HuH-7 (cell line): ENCODE data around the gene C10orf95.

ENCODE experiments used
- DNase-seq: peaks from one replicate; pipeline ENCODE4 v3.0.0; 2011; ENCODE audit warnings: low spot score

Gene C10orf95

DNA sequence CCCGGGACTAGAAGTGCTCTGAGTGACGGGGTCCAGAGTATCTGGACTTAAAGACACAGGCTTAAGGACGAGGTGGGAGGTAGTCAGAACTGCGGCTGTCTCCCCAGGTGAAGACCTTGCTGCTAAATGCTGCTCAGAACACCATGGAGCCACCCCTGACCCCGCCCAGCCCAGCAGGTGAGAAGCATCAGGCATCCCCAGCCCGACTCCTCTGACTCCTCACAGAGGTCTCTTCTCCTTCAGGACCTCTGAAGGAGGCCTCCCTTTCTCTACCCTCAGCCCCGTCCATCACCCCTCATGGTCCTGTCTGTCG is 50.0 kb downstream of the C10orf95 start:
- DNase-seq, result no peak

DNA sequence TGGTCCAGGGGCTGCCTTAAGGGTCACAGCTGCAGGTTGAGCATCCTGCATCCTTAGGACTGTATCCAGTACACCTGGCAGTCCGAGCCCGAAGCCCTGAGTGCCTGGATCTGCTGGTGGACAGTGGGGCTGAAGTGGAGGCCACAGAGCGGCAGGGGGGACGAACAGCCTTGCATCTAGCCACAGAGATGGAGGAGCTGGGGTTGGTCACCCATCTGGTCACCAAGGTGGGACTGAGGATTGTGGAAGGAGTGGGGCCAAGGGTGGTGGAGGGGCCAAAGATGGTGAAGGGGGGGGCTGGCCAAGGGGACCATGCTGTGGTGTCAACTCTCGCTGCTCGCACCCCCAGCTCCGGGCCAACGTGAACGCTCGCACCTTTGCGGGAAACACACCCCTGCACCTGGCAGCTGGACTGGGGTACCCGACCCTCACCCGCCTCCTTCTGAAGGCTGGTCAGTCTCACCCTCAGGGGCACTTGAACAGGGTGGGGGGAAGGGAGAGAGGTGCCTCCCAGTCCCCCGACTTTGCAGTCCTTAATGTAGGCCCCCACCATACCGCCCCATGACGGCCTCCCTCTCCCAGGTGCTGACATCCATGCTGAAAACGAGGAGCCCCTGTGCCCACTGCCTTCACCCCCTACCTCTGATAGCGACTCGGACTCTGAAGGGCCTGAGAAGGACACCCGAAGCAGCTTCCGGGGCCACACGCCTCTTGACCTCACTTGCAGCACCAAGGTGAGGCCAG is 50.6 kb downstream of the C10orf95 start:
- no peak for DNase-seq

DNA sequence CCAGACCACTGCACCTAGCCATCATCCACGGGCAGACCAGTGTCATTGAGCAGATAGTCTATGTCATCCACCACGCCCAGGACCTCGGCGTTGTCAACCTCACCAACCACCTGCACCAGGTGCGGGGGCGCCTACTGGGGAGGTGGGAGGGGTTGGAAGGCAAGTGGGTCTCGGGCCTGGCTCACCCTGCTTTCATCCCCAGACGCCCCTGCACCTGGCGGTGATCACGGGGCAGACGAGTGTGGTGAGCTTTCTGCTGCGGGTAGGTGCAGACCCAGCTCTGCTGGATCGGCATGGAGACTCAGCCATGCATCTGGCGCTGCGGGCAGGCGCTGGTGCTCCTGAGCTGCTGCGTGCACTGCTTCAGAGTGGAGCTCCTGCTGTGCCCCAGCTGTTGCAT is 51.3 kb downstream of the C10orf95 start:
- no peak for DNase-seq
